T-helper 2 cell treated with Interferon-gamma antibody and Interleukin-4, amounts not matched to agents 100 ng/mL and 5 ng/mL, for 36 hours (primary cell): ENCODE results near the gene IFT22. TPM values are rescaled to one million over a fixed set of nuclear protein-coding genes. Genes with fewer than 3 reads are reported as not detected.
"Not testable (repeated sequence)": the region's sequence is repeated elsewhere in the genome, so short reads cannot be mapped to it uniquely, and the experiment has no call there.

Source experiments
- intact Hi-C: fragments of 100-400 bp; cut with micrococcal nuclease; formaldehyde crosslinking; loops from one replicate; pipeline ENCODE4 v1.15.1; 2023
- total RNA-seq: library from RNA; stranded (reverse); gene quantifications from 2 replicates; pipeline ENCODE4 v1.2.3, GENCODE V29; 2022

IFT22 gene
- total RNA-seq, result 7.1 and 7.6 TPM in 2 replicates

- intact Hi-C loops, result no loop called here
Measured at GRCh38 chr7:101321491-101322401, at the start of gene IFT22. Gene IFT22, minus strand, starts transcription at chr7:101321812. Its CDS starts 103 bp downstream, at chr7:101321709.

- intact Hi-C loops, result no loop called here
Measured at GRCh38 chr7:101370836-101371235, 49.2 kb upstream of the IFT22 start.

- intact Hi-C loops, result no loop called here
Measured at GRCh38 chr7:101368422-101369165, 47.0 kb upstream of the IFT22 start.

GRCh38 chr7:101367676-101368075 lies 46.1 kb upstream of the IFT22 start:
- intact Hi-C loops, result no loop called here

GRCh38 chr7:101365956-101366355 lies 44.3 kb upstream of the IFT22 start:
- intact Hi-C loops, result no loop called here

GRCh38 chr7:101363734-101364374 lies 42.2 kb upstream of the IFT22 start:
- intact Hi-C loops, result loop anchor here (1.0 to 5.0 kb wide), 3 partner anchors 47 to 143 kb away; no protein-coding TSS in a partner anchor

- intact Hi-C loops, result loop anchor here (5.0 kb wide), 1 partner anchor 79 kb away; no protein-coding TSS in a partner anchor
Measured at GRCh38 chr7:101363196-101363733, 41.7 kb upstream of the IFT22 start.

GRCh38 chr7:101362334-101363195 lies 41.0 kb upstream of the IFT22 start, which contains the start of gene COL26A1:
Gene COL26A1, plus strand, starts transcription at chr7:101362875. Its CDS starts 158 bp downstream, at chr7:101363033.
- intact Hi-C loops, result loop anchor here (5.0 kb wide), 1 partner anchor 80 kb away; no protein-coding TSS in a partner anchor

GRCh38 chr7:101357433-101357832 lies 35.8 kb upstream of the IFT22 start:
- intact Hi-C loops, result no loop called here

- intact Hi-C loops, result no loop called here
Measured at GRCh38 chr7:101352920-101353308, 31.3 kb upstream of the IFT22 start.

GRCh38 chr7:101349300-101349699 lies 27.7 kb upstream of the IFT22 start:
- intact Hi-C loops, result not testable (repeated sequence)

GRCh38 chr7:101348456-101349067 lies 26.9 kb upstream of the IFT22 start:
- intact Hi-C loops, result not testable (repeated sequence)

GRCh38 chr7:101347477-101347876 lies 25.9 kb upstream of the IFT22 start:
- intact Hi-C loops, result no loop called here

- intact Hi-C loops, result no loop called here
Measured at GRCh38 chr7:101342892-101343291, 21.3 kb upstream of the IFT22 start.

GRCh38 chr7:101340379-101340778 lies 18.8 kb upstream of the IFT22 start:
- intact Hi-C loops, result no loop called here

GRCh38 chr7:101333912-101334311 lies 12.3 kb upstream of the IFT22 start:
- intact Hi-C loops, result no loop called here

- intact Hi-C loops, result no loop called here
Measured at GRCh38 chr7:101332026-101332425, 10.4 kb upstream of the IFT22 start.

GRCh38 chr7:101330011-101330484 lies 8.4 kb upstream of the IFT22 start:
- intact Hi-C loops, result no loop called here

GRCh38 chr7:101328159-101328558 lies 6.5 kb upstream of the IFT22 start:
- intact Hi-C loops, result no loop called here

- intact Hi-C loops, result no loop called here
Measured at GRCh38 chr7:101319401-101319800, 2.2 kb downstream of the IFT22 start.
